ENCODE measurements around the gene DNAJB6.

Gene DNAJB6

DNA sequence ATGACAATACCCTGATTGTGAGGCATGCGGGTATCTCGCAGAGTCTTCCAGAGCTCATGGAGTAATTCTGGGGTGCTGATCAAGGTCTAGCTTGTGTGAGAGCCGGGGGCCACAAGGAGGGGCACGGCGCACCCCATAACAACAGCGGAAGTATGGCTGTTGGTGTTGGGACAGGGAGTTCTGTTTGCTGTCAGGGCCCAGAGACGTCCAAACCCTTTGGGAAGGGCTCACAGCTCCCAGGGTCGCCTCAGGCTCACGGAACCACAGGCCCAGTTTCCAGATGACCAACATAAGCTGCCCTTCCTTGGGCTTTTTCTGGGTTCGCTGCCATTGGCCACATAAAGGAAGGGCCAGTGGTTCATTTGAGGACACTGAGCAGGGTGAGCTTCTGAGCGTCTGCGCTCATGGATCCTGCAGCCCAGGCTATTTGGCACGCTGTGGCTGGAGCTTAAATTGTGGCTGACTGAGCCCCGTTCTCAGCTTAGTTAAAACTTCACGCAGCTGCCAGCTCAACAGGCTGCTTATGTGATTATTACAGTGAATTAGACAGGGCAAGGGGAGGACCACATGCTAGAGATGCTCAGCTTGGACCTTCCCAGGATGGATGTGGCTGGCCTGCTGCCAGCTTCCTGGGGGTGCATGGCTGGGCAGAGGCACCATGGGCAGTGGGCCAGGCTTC, 92.3 kb downstream of the DNAJB6 start:
- DNase-seq = no peak

DNA sequence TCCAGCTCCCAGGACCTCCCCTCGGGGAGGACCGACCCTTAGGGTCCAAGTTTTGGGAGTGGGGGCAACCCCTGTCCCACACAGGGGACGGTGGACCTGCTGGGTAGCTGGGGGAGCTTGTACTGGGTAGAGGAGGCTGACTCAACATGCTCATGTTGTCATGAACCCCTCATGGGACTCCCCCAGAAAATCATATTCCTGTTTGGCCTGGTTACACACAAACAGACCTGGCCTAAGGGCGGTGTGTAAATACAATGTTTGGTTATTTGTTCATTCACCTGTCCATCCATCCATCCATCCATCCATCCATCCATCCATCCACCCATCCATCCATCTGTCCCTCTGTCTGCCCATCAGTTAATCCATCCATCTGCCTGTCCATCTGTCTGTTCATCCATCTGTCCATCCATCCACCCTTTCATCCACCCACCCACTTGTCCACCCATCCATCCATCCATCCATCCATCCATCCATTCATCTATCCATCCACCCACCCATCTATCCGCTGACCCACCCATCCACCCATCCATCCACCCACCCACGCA, 92.9 kb downstream of the DNAJB6 start:
- no peak for DNase-seq

DNA sequence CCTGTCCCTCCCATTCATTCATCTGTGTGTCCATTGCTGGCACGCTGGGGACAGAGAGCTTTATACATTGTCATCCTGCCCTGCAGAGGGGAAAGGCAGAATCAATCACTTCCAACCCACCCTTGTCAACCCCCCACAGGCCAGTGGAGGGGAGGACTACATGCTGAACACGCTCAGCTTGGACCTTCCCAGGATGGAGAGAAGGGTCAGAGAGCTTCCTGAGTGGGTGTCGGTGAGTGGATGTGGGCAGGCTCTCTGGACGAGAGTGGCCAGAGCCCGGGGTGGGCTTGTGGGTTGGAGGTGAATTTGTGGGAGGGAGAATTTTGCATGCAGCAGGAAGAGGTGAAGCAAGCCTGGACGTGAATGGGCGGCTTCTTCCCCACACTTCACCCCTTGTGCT, 93.9 kb downstream of the DNAJB6 start:
- DNase-seq = no peak

DNA sequence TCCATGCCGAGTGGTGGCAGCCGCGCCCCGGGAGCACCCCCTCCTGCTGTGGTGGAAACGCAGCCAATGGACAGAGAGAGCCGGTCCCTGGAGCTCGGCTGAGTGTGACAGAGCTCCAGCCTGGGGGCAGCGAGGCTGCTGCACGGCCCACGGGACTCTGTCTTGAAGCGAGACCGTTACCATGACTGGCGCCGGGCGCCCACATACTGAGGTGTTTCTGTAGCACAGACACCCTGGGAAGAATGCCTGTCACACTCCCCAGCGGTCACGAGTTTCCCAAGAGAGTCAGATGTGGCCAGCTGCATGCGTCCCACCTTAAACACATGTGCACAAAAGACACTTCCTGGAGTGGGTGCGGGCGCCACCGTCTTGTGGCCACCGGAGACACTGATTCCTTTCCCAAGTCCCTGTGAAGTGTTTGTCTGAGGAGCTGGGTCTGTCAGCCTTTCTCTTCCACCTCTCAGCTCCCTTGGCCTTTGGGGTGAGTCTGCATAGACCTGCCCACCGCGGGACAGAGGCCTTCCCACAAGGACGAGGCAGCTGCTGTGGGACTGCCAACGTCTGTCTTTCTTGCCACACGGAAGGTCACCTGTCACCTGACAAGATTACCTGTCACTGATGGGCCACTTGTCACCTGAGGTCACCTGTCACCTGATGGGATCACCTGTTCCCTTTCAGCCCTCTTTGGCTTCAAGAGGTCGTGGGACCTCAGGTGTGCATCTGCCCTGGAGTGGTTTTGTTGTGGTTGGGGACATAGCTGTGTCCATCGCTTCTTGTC, 94.6 kb downstream of the DNAJB6 start:
- DNase-seq = no peak

DNA sequence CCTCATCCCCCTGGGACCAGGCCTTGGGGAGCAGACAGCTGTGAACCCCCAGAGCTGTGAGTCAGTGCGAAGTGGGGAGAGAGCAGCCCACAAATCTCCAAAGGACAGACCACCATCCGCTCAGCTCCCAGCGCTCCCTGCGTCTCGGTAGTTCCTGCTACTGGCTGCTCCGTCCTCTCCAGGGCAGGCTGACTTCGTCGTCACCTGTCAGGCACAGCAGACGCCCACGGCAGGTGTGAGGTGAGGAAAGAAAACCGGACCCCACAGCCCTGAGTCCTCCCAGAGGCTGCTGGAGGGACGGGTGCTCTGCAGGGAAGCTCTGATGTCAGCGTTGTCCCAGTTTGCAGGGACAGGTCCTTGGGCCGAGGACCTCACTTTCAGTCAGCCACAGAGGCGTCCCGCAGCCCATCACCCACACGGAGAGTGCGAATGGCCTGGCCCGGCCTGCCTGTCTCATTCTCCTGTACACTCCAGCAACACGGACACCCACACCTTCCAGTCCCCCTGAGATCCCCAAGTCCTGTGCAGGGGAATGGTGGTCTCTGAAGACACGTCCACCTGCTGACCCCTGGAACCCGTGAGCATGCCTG, 95.2 kb downstream of the DNAJB6 start:
- no peak for DNase-seq

DNA sequence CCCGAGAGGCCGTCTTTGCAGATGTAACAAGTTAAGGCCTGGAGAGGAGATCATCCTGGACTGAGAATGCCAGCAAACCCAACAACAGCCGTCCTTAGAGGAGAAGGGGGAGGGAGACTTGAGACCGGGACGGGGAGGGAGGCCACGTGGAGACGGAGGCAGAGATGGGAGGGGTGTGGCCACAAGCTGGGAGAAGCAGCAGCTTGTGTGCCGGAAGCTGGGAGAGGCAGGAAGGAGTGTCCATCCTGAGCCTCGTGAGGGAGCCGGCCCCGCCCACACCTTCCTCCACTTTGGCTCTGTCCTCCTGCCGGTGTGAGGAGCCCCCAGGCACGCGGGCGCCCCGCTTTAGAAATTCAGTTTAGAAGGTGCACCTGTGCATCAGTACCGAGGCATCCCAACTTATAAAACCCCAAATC, 95.7 kb downstream of the DNAJB6 start:
- DNase-seq = no peak

DNA sequence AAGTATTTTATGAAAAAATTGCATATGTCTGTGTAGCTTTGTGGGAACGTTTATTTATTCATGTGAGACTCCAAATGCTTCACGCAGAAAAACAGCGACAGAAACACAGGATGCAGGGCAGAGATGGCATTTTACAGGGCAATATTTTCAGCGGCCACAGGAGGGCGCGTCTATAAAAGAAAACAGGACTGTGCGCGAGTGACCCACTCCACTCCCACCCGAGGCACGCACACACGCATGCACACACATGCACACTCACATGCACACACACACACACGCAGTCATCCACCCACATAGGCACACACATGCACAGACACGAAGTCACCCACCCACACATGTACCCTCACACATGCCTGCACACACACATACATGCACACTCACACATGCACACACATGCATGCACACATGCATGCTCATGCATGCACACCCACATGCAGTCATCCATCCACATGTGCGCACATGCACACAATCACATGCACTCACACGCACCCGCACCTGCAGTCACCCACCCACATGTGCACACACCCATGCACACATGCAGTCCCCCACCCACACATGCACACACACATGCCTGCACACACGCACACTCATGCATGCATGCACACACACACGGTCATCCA, 96.3 kb downstream of the DNAJB6 start:
- peak in 5 of 14 donors; percentile 2 to 25 (median 6) for DNase-seq

DNA sequence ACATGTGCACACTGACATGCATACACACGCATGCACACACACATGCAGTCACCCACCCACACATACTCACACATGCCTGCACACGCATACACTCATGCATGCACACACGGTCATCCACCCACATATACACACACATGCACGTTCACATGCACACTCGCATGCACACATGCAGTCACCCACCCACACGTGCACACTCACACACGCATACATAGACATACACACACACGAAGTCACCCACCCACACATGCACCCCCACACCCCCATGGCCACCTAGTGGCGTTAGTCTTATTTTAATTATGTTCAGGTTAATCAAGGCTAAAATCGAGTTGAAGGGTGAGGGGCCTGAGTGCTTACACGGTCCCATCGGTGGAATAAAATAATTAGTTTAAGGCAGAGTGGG, 96.8 kb downstream of the DNAJB6 start:
- DNase-seq = no peak

DNA sequence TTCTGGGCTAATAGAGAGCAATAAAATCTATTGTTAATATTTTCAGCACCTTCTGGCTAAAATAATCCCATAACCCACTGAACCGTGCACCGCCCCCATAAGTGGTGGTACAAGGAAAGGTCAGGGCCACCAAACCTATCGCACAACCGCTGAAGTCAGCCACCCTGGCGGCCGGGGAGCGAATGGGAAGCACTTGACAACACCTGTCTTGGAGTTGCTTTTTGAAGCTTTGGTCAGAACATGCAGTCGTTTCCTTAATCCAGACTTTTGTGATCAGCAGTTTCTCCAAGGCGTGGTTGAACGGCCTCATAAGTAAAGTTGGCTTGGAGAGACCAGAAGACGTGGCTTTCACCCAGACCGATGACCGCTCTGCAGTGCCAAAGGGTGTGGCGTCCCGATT, 97.4 kb downstream of the DNAJB6 start:
- DNase-seq = no peak

DNA sequence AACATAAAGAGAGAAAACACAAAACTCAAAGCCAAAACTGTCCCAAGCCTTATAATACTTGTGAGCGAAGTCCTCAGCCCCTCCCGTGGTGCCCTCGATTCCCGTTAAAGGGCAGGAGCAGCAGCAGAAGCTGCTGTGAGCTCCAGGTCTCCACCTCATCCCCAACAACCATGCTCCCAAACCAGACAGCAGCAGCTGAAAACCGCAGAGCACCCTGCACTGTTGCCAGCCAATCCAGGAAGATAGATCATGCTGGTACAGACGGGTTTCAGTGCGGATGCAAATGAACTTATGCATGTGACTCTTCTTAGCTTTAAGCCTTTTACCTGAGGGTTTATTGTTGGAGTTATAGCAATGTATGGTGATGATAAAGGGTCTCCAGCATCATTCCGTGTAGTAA, 97.9 kb downstream of the DNAJB6 start:
- DNase-seq = no peak

DNA sequence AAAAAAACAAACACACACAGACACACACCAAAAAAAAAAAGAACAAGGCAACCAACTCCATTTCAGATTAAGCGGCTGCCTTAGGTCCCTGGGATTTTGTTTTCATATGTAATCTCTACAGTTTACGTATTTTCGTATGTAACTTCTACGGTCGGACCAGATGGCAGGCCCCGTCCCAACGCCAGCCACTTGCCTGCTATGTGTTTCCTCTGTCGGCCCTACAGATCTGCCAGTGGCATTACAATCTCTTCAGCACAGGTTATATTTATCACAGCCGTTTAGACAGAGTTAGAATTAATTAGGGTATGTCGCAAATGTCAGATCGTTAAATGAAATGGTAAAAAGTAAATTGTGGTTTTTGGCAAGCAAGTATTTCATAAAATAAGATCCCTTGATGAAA, 99.3 kb downstream of the DNAJB6 start:
- DNase-seq = no peak

DNA sequence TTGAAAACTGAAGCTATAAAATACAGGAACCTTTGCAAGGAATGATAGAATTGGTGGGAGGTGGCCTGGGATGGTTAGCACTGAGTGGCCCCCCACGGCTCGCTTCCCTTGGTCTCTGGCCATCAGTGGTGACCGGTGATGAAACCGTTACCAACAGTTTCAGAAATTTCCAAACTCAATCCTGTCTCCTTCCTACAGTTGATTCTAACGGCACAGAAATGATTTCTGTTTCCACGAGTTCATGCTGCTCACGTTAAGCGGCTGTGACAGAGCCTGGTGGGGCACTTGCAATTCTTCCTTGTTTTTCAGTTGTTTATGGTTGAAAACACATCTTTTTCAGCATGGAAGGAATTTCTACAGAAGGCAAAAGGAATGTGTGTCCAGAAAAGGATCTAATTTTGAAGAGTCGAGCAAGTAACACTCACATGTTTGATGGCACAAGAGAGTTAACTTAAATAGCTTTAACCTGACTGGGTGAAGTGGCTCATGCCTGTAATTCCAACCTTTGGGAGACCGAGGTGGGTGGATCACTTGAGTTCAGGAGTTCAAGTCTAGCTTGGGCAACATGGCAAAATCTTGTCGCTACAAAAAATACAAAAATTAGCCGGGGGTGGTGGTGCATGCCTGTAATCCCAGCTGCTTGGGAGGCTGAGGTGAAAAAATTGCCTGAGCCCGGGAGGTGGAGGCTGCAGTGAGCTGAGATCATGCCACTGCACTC, 100.1 kb downstream of the DNAJB6 start:
- no peak for DNase-seq

DNA sequence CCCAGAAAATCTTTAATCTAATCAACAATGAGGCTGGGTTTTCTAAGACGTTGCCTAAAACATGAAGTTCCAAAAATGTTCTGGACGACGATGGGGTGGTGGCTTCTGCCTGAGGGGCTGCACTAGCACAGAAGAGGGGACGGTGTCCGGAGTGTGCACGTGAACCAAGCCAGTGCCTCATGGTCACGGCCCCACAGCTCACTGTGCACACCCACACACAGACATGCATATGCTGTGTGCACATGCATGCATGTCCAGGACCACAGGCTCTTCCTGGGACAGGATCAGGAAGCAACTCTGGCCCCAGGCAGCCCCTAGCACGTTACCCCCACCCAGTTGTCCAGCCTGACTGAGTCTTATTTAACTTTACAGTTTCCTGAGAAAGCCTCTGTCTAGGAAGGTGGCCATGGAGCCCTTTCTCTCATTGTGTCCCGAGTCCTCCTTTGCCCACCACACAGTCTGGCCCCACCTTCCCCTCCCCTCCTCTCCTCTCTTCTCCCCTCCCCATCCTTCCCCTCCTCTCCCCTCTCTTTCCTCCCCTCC, 100.8 kb downstream of the DNAJB6 start:
- no peak for DNase-seq

DNA sequence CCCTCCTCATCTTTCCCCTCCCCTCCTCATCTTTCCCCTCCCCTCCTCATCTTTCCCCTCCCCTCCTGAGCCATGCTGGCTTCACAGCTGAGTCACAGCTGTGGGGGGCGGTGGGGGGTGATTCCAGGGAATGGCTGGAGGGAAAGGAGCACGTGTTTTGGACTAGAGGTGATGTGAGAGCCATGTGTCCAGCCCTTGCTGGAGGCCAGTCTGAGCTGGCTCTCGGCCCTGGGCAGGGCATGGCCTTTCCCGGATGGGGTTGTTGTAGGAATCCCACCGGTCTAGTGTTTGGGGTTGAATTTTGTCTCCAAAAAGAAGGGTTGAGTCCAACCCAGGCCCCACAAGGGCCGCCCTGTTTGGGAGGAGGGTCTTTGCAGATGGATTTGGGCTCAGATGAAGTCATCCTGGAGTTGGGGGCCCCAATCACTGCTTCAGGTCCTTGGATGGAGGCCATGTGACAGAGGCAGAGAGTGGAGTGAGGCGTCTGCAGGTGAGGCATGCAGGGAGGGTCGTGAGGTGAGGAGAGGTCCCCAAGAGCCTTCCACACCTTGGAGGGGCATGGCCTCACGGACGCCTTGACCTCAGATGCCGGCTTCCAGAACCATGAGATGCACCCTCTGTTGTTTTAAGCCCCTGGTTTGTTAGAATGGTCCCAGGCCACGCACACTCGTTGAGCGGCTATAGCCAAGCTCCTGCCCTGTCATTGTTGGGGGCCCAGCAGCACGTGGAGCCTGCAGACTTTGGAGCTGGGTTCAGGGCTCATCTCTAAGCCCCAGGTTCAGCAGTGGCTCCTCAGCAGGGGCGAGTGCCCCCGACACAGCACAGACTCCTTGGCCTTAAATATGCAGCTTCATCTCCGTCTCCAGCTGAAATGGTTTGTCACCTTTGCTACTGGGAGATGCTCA, 101.6 kb downstream of the DNAJB6 start:
- DNase-seq = no peak

DNA sequence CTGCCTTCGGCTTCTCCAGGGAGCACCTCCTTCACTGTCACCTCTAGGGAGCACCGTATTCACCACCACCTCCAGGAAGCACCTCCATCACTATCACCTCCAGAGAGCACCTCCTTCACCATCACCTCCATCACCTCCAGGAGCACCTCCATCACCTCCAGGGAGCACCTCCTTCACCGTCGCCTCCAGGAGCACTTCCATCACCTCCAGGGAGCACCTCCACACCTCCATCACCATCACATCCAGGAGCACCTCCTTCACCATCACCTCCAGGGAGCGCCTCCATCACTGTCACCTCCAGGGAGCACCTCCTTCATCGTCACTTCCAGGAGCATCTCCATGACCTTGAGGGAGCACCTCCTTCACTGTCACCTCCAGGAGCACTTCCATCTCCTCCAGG, 102.3 kb downstream of the DNAJB6 start:
- DNase-seq = no peak

DNA sequence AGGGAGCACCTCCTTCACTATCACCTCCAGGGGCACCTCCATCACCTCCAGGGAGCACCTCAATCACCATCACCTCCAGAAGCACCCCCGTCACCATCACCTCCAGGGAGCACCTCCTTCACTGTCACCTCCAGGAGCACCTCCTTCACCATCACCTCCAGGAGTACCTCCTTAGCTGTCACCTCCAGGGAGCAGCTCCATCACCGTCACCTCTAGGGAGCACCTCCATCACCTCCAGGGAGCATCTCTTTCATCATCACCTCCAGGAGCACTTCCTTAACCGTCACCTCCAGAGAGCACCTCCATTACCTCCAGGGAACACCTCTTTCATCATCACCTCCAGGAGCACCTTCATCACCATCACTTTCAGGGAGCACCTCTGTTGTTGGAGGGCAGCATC, 103.0 kb downstream of the DNAJB6 start:
- no peak for DNase-seq

DNA sequence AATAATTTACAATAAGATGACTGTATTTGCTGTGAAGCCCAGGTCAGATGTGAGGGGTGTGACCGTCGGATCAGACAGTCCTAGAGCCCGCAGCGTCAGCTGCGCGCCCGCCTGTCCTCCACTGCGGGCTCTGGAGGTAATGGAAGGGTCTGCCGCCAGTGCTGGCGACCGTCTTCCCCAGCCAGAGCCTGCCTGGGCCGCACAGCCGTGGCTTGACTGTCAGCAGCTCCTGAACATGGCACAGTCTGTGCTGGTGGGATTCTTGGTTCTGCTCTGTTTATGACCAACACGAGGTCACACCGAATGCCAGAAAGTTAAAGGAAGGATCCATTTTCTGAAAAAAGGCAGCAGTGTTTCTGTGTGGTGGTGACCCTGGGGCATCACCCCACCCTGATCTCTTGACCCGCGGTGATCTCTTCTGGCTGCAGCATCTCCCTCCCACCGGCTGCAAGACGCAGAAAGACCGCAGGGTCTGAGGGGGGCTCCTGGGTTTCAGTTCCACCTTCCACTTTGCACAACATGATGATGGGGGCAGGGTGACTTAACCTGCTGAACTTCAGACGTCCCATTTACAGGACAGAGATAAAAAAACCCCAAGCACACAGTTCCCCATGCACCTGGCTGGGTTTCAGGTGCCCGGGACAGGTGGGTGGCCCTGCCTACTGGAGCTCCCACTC, 103.7 kb downstream of the DNAJB6 start:
- no peak for DNase-seq

DNA sequence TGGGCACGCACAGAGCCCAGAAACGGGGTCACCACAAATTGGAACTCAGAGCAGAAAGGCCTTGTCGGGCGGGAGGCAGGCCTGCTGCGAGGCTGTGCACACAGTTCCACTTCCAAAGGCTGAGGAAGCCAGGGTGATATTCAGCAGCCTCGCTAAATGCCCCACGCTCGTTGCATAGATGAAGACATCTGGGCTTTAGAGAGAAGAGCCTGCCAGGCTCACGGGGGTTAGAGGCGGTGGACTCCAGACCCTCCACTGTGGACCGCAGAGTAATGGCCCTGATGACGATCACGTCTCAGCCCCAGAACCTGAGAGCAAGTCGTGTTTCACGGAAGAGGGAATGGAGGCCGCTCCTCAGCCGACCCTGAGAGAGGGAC, 104.2 kb downstream of the DNAJB6 start:
- no peak for DNase-seq

DNA sequence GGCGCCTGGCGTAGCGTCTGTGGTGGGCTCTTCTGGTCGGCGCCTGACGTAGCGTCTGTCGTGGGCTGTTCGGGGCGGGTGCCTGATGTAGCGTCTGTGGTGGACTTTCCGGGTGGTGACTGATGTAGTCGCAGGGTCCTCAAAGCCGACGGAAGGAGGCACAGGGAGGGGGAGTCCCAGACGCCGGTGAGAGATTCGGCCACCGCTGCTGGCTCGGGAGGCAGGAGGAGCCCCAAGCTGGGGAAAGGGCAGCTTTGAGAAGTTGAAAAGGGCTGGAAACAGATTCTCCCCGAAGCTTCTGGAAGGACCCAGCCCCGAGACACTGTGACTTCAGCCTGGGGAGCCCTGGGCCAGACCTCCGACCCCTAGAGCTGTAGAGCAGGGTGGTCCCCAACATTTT, 105.7 kb downstream of the DNAJB6 start:
- no peak for DNase-seq

DNA sequence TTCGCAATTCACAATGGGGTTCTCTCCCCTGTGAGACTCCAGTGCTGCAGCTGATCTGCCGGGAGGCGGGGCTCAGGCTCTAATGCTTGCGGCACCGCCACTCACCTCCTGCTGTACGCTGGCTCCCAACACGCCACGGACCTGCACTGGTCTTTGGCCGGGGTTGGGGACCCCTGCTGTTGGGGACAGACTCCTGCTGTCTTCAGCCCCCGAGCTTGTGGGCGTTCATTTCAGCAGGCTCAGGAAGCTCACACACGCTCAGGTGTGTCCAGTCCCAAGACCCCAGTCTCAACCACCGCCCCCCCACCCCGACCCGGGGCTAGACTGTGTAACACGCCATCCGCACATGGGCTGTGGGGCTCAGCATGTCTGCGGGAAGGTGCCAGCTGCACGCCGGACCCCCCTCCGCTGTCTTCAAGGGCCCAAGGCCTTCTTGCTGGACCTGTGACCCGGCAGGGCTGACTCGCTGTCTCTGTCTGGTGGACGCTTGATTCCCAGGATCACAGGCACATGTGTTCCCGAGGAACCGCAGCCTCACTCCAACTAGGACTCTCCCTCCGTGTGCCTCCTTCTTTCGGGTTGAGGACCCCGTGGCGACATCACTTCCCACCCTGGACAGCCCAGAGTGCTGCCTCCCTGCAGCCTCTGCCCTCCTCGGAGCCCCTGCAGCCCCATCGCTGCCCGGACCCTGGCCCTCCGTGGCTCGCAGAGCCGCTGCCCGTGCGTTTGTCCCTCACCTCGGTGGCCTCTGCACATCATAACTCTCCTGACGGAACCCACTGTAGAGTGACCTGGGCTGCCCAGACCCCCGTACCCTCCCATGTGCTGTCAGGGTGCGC, 106.4 kb downstream of the DNAJB6 start:
- no peak for DNase-seq

Measured in C1 segment of cervical spinal cord (tissue), 14 donors.